ENCODE results near the gene SKAP2. TPM values are rescaled to one million over a fixed set of nuclear protein-coding genes. Genes with fewer than 3 reads are reported as not detected.

The SKAP2 gene
- total RNA-seq, 1 donor from 2014 or later = 11.7 TPM

DNA sequence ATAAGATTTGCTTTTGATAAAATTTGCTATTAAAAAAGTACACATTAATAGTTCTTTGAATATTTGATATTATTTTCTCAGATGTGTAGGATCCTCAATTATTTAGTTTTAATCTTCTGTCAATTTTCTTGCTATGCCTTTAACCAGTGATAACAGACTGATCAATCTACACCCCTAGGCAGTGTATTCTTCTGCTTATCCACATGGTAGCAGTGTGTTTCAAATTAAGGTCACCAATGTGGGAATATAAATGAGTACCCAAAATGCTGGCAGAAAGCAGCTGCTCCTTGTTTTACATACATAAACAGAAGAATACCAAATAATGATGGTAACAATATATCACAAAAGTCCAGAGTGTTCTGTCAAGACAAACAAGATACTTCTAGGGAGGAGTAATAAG lies 87.0 kb downstream of the SKAP2 start:
- no peak for DNase-seq (ENCODE audit: extremely low spot score, unreplicated experiment)
- TF ChIP-seq, protein P1, sequence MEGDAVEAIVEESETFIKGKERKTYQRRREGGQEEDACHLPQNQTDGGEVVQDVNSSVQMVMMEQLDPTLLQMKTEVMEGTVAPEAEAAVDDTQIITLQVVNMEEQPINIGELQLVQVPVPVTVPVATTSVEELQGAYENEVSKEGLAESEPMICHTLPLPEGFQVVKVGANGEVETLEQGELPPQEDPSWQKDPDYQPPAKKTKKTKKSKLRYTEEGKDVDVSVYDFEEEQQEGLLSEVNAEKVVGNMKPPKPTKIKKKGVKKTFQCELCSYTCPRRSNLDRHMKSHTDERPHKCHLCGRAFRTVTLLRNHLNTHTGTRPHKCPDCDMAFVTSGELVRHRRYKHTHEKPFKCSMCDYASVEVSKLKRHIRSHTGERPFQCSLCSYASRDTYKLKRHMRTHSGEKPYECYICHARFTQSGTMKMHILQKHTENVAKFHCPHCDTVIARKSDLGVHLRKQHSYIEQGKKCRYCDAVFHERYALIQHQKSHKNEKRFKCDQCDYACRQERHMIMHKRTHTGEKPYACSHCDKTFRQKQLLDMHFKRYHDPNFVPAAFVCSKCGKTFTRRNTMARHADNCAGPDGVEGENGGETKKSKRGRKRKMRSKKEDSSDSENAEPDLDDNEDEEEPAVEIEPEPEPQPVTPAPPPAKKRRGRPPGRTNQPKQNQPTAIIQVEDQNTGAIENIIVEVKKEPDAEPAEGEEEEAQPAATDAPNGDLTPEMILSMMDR (IDR thresholded peaks at IDR 0.05) = no peak
- no peak overlapping the region for H3K27ac Mint-ChIP-seq (ENCODE audit: unreplicated experiment)
- H3K9me3 Mint-ChIP-seq (ENCODE audit: unreplicated experiment) = no peaks in the 10 kb centered on the region
- H3K27me3 Mint-ChIP-seq (ENCODE audit: unreplicated experiment) = peaks cover 15% of the 10 kb centered on the region
- no peak overlapping the region for H3K4me3 Mint-ChIP-seq (ENCODE audit: unreplicated experiment)
- H3K4me1 Mint-ChIP-seq (ENCODE audit: unreplicated experiment) = no peaks in the 10 kb centered on the region
- no peaks in the 10 kb centered on the region for H3K36me3 Mint-ChIP-seq (ENCODE audit: unreplicated experiment)

DNA sequence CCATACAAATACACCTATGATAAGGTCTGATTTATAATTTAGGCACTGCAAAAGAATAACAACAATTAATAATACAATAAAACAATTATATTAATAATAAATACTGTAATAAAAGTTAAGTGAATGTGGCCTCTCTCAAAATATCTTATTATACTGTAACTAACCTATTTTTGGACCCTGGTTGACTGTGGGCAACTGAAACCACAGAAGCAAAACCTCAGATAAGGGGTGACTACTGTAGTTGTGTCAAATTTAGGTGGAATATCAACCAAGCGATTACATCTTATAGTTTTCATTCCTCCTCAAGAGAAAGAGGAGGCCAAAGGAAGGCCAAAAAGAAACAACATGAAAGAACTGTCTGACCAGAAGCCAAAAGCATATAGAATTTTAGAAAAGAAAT lies 103.9 kb downstream of the SKAP2 start:
- TF ChIP-seq, protein P1 (IDR thresholded peaks at IDR 0.05) = no peak
- H3K27ac Mint-ChIP-seq (ENCODE audit: unreplicated experiment) = no peak overlapping the region

DNA sequence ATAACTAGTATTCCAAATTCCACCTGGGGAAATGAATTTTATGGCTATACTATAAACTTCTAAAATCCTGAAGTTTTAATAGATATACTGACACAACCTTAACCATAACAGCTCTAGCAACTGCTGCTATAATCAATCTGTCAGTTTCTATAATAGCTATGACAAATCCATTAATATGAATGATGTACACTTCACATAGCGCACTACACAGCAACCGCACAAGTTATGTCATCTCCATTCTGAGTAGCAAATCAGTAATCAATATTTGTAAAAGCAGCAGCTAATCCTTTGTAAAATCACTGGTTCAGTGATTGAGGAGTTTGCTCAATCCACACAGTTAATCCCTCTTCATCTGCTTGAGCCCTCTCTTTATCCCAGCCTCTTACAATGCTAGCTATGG lies 105.3 kb downstream of the SKAP2 start:
- DNase-seq (ENCODE audit: extremely low spot score, unreplicated experiment) = no peak
- TF ChIP-seq, protein P1 (IDR thresholded peaks at IDR 0.05) = no peak
- H3K27me3 Mint-ChIP-seq (ENCODE audit: unreplicated experiment) = peaks cover 9% of the 10 kb centered on the region
- no peaks in the 10 kb centered on the region for H3K4me1 Mint-ChIP-seq (ENCODE audit: unreplicated experiment)
- no peak overlapping the region for H3K4me3 Mint-ChIP-seq (ENCODE audit: unreplicated experiment)
- H3K27ac Mint-ChIP-seq (ENCODE audit: unreplicated experiment) = no peak overlapping the region
- H3K36me3 Mint-ChIP-seq (ENCODE audit: unreplicated experiment) = no peaks in the 10 kb centered on the region
- no peaks in the 10 kb centered on the region for H3K9me3 Mint-ChIP-seq (ENCODE audit: unreplicated experiment)

More for the DNA sequence above, 103.9 kb downstream of the SKAP2 start:
- H3K9me3 Mint-ChIP-seq (ENCODE audit: unreplicated experiment) = no peaks in the 10 kb centered on the region
- H3K4me3 Mint-ChIP-seq (ENCODE audit: unreplicated experiment) = no peak overlapping the region
- no peaks in the 10 kb centered on the region for H3K36me3 Mint-ChIP-seq (ENCODE audit: unreplicated experiment)
- DNase-seq (ENCODE audit: extremely low spot score, unreplicated experiment) = no peak
- H3K4me1 Mint-ChIP-seq (ENCODE audit: unreplicated experiment) = no peaks in the 10 kb centered on the region
- peaks cover 8% of the 10 kb centered on the region for H3K27me3 Mint-ChIP-seq (ENCODE audit: unreplicated experiment)

DNA sequence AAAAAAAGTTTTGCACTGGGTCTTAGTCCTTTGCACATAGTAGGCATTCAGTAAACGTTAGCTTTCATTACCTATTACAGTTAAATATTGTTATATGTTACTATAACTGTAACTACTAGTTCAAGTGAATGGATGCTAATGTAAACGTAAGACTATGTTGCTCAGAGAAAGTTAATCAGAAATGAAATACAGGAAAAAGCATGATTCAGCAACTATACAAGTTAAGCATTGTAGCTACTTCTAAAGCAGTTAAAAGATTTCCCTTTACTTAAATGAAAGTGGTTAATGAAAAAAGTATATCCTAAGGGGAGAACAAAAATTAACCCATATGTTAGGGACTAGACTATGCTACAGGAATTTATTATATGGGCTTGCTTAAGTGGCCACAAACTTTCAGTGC lies 121.2 kb downstream of the SKAP2 start:
- Mint-ChIP-seq H3K9me3 (ENCODE audit: unreplicated experiment) (no peaks in the 10 kb centered on the region), H3K27ac (ENCODE audit: unreplicated experiment) (no peak overlapping the region), H3K27me3 (ENCODE audit: unreplicated experiment) (peaks cover 35% of the 10 kb centered on the region), H3K4me1 (ENCODE audit: unreplicated experiment) (no peaks in the 10 kb centered on the region), H3K4me3 (ENCODE audit: unreplicated experiment) (no peak overlapping the region), H3K36me3 (ENCODE audit: unreplicated experiment) (no peaks in the 10 kb centered on the region)
- no peak for DNase-seq (ENCODE audit: extremely low spot score, unreplicated experiment)
- TF ChIP-seq, protein P1 (IDR thresholded peaks at IDR 0.05) = no peak

DNA sequence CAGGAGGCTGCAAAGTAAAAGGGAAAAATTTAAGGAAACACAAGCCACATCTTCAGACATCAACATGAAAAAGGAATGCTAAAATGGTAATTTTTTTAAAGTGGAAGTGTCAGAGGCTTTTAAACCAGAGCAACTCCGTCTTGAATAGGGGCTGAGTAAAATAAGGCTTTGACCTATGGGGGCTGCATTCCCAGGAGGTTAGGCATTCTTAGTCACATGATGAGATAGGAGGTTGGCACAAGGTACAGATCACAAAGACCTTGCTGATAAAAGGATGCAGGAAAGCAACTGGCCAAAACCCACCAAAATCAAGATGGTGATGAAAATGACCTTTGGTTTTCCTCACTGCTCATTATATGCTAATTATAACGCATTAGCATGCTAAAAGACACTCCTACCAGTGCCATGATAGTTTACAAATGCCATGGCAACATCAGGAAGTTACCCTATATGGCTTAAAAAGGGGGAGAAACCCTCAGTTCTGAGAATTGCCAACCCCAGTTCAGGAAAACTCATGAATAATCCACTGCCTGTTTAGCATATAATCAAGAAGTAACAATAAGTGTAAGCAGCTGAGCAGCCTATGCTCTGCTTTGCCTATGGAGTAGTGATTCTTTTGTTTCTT lies 128.3 kb downstream of the SKAP2 start:
- Mint-ChIP-seq H3K27ac (ENCODE audit: unreplicated experiment) (no peak overlapping the region), H3K4me3 (ENCODE audit: unreplicated experiment) (no peak overlapping the region), H3K27me3 (ENCODE audit: unreplicated experiment) (peaks cover 28% of the 10 kb centered on the region), H3K4me1 (ENCODE audit: unreplicated experiment) (no peaks in the 10 kb centered on the region), H3K36me3 (ENCODE audit: unreplicated experiment) (no peaks in the 10 kb centered on the region), H3K9me3 (ENCODE audit: unreplicated experiment) (no peaks in the 10 kb centered on the region)
- DNase-seq (ENCODE audit: extremely low spot score, unreplicated experiment) = no peak
- TF ChIP-seq, protein P1 (IDR thresholded peaks at IDR 0.05) = no peak

All from osteocyte (in vitro differentiated cells).